Measurements from ENCODE around the gene HEATR3.

Gene HEATR3

DNA sequence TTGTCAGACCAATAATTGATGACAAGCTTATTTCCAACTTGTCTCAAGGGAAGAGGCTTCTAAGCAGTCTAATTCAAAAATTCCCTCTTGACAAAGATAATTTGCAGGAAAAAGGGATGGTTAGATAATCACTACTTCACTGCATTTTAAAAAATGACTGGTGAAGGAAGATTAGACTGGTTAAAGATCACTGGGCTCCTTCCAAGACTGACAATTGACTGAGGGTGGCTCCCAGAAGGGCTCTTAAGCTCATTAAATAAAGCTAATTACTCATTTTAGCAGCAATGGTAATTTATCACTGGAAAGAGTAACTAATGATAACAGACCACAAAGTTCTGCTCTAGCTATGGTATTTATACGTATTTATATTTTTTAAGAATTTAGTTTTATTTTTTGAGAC, 4.4 kb upstream of the HEATR3 start:
- Histone ChIP-seq H3K4me3 (ENCODE audit: low read depth, low read length, poor library complexity, severe bottlenecking) (no peak overlapping the region), H3K27me3 (ENCODE audit: insufficient read depth, low read length) (peaks cover 4% of the 10 kb centered on the region; the same call in 1 of the 2 replicates), H3K9ac (ENCODE audit: low read length) (no peak overlapping the region), H3K4me1 (ENCODE audit: insufficient read depth, low read length, severe bottlenecking) (peaks cover 4% of the 10 kb centered on the region), H2AFZ (ENCODE audit: low read length) (no peak overlapping the region), H3K27ac (ENCODE audit: low read depth, low read length, poor library complexity, severe bottlenecking) (no peak overlapping the region), H3K79me2 (ENCODE audit: insufficient read depth, low read length) (peaks cover under 1% of the 10 kb centered on the region; the same call in 1 of the 2 replicates), H3F3A (ENCODE audit: insufficient read depth, low read length) (no peaks in the 10 kb centered on the region), H3K4me2 (ENCODE audit: low read length) (no peak overlapping the region), H3K9me2 (ENCODE audit: low read depth, low read length) (no peaks in the 10 kb centered on the region), H3K36me3 (ENCODE audit: insufficient read depth, low read length) (no peaks in the 10 kb centered on the region), H3K9me3 (ENCODE audit: low read length) (no peaks in the 10 kb centered on the region), H4K20me1 (ENCODE audit: insufficient read depth, low read length) (no peaks in the 10 kb centered on the region)
- no peak for TF ChIP-seq EZH2 (IDR thresholded peaks at IDR 0.05; ENCODE audit: borderline replicate concordance, low read length)
- TF ChIP-seq, protein P1, sequence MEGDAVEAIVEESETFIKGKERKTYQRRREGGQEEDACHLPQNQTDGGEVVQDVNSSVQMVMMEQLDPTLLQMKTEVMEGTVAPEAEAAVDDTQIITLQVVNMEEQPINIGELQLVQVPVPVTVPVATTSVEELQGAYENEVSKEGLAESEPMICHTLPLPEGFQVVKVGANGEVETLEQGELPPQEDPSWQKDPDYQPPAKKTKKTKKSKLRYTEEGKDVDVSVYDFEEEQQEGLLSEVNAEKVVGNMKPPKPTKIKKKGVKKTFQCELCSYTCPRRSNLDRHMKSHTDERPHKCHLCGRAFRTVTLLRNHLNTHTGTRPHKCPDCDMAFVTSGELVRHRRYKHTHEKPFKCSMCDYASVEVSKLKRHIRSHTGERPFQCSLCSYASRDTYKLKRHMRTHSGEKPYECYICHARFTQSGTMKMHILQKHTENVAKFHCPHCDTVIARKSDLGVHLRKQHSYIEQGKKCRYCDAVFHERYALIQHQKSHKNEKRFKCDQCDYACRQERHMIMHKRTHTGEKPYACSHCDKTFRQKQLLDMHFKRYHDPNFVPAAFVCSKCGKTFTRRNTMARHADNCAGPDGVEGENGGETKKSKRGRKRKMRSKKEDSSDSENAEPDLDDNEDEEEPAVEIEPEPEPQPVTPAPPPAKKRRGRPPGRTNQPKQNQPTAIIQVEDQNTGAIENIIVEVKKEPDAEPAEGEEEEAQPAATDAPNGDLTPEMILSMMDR (IDR thresholded peaks at IDR 0.05; ENCODE audit: low read length): no peak

DNA sequence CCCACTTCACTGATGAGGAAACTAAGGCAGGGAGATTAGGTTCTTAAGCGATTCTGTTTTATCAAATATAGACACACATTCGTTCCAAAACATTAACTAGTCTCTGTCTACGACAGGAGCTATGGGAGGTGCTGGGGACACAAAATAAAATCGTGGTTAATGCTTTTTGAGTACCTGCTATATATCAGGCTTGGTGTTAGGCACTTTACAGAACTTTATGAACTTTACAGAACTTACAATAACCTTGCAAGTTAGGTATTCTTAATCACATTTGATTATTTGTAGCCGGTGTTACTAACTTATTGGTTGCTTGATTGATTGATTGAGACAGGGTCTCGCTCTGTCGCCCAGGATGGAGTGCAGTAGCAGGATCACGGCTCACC, 538 bp upstream of the HEATR3 start:
- Histone ChIP-seq H3K9me3 (ENCODE audit: low read length) (no peaks in the 10 kb centered on the region), H3K4me2 (ENCODE audit: low read length) (peak overlapping the region; percentile 64), H3K79me2 (ENCODE audit: insufficient read depth, low read length) (peaks cover 11% of the 10 kb centered on the region), H4K20me1 (ENCODE audit: insufficient read depth, low read length) (no peaks in the 10 kb centered on the region), H3K9ac (ENCODE audit: low read length) (no peak overlapping the region), H3K27me3 (ENCODE audit: insufficient read depth, low read length) (no peaks in the 10 kb centered on the region), H3K4me3 (ENCODE audit: low read depth, low read length, poor library complexity, severe bottlenecking) (peak overlapping the region; percentile 99), H3K9me2 (ENCODE audit: low read depth, low read length) (no peaks in the 10 kb centered on the region), H2AFZ (ENCODE audit: low read length) (peak overlapping the region; percentile 22), H3K4me1 (ENCODE audit: insufficient read depth, low read length, severe bottlenecking) (peaks cover 23% of the 10 kb centered on the region), H3F3A (ENCODE audit: insufficient read depth, low read length) (no peaks in the 10 kb centered on the region), H3K27ac (ENCODE audit: low read depth, low read length, poor library complexity, severe bottlenecking) (no peak overlapping the region), H3K36me3 (ENCODE audit: insufficient read depth, low read length) (peaks cover 27% of the 10 kb centered on the region)
- TF ChIP-seq, protein P1 (IDR thresholded peaks at IDR 0.05; ENCODE audit: low read length): no peak
- TF ChIP-seq EZH2 (IDR thresholded peaks at IDR 0.05; ENCODE audit: borderline replicate concordance, low read length): no peak

DNA sequence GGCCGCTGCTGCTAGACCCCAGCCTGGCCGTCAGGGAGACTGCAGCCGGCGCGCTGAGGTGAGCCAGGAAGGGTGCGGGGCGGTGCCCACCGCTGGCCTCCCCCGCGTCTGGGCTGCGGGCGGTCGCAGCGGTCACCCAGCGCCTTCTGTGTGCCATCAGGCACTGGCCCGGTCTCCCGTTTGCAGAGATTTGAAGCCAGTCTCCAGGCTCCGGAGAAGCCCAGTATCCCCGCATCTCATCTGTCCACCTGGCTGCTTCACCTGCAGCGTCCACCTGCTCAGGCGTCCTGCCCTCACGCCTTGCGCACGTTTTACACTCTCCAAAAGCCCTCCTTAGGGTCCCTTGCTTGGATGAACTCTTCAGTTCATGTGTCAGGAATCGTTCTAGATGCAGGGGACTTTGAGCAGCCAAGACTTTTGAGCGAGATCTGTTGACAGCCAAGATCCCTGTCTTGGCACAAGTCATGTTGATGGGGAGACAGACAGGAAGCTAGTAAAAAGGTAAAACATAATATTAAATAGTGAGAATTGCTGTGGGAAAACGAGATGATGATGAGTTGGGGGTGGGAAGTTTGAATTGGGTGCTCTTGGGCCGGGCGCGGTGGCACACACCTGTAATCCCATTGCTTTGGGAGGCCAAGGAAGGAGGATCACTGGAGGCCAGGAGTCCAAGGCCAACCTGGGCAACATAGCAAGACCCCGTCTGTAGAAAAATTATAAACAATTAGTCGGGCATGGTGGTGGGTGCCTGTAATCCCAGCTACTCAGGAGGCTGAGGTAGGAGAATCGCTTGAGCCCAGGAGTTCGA, 916 bp downstream of the HEATR3 start:
- H3K9ac ChIP-seq (ENCODE audit: low read length): peak overlapping the region; percentile 100
- H3K27ac ChIP-seq (ENCODE audit: low read depth, low read length, poor library complexity, severe bottlenecking): peak overlapping the region; percentile 90
- H3K36me3 ChIP-seq (ENCODE audit: insufficient read depth, low read length): peaks cover 42% of the 10 kb centered on the region
- no peak overlapping the region for H2AFZ ChIP-seq (ENCODE audit: low read length)
- H4K20me1 ChIP-seq (ENCODE audit: insufficient read depth, low read length): no peaks in the 10 kb centered on the region
- no peaks in the 10 kb centered on the region for H3K9me2 ChIP-seq (ENCODE audit: low read depth, low read length)
- H3K27me3 ChIP-seq (ENCODE audit: insufficient read depth, low read length): no peaks in the 10 kb centered on the region
- peaks cover 11% of the 10 kb centered on the region for H3K79me2 ChIP-seq (ENCODE audit: insufficient read depth, low read length)
- peaks cover 23% of the 10 kb centered on the region for H3K4me1 ChIP-seq (ENCODE audit: insufficient read depth, low read length, severe bottlenecking)
- no peak for TF ChIP-seq EZH2 (IDR thresholded peaks at IDR 0.05; ENCODE audit: borderline replicate concordance, low read length)
- TF ChIP-seq, protein P1 (IDR thresholded peaks at IDR 0.05; ENCODE audit: low read length): no peak
- H3F3A ChIP-seq (ENCODE audit: insufficient read depth, low read length): no peaks in the 10 kb centered on the region
- H3K9me3 ChIP-seq (ENCODE audit: low read length): no peaks in the 10 kb centered on the region
- peak overlapping the region; percentile 100 for H3K4me2 ChIP-seq (ENCODE audit: low read length)
- peak overlapping the region; percentile 99 for H3K4me3 ChIP-seq (ENCODE audit: low read depth, low read length, poor library complexity, severe bottlenecking)
